HEK293 (cell line): ENCODE data around the gene MYLK4.

Experiments
- GLIS1 ChIP-seq: fragments of 450-650 bp; formaldehyde crosslinking; IDR thresholded peaks from 2 replicates; pipeline ENCODE4 v1.5.1; 2016; ENCODE audit warnings: missing biosample characterization, missing genetic modification characterization
- IKZF3 ChIP-seq: fragments of 450-650 bp; IDR thresholded peaks from 2 replicates; pipeline ENCODE4 v1.5.0; 2018; ENCODE audit warnings: missing biosample characterization, mild to moderate bottlenecking, missing genetic modification characterization, moderate library complexity
- KLF10 ChIP-seq: fragments of 450-650 bp; IDR thresholded peaks from 2 replicates; pipeline ENCODE4 v1.5.1; 2018; ENCODE audit warnings: missing biosample characterization, mild to moderate bottlenecking, missing genetic modification characterization
- KLF8 ChIP-seq: fragments of 450-650 bp; formaldehyde crosslinking; IDR thresholded peaks from 2 replicates; pipeline ENCODE4 v1.5.1; 2016; ENCODE audit warnings: missing biosample characterization, missing genetic modification characterization
- MYNN ChIP-seq: fragments of 450-650 bp; formaldehyde crosslinking; IDR thresholded peaks from 2 replicates; pipeline ENCODE4 v1.5.1; 2016; ENCODE audit warnings: missing biosample characterization, missing genetic modification characterization, borderline replicate concordance
- MZF1 ChIP-seq: fragments of 450-650 bp; formaldehyde crosslinking; IDR thresholded peaks from 2 replicates; pipeline ENCODE4 v1.5.1; 2017; ENCODE audit warnings: missing biosample characterization, missing genetic modification characterization, borderline replicate concordance
- YY1 ChIP-seq: fragments of 450-650 bp; formaldehyde crosslinking; IDR thresholded peaks from 2 replicates; pipeline ENCODE4 v1.5.1; 2018; ENCODE audit warnings: missing biosample characterization, missing genetic modification characterization
- ZBTB21 ChIP-seq: fragments of 450-650 bp; formaldehyde crosslinking; IDR thresholded peaks from 2 replicates; pipeline ENCODE4 v1.5.1; 2017; ENCODE audit warnings: missing biosample characterization, missing genetic modification characterization
- ZBTB8A ChIP-seq: fragments of 450-650 bp; formaldehyde crosslinking; IDR thresholded peaks from 2 replicates; pipeline ENCODE4 v1.5.1; 2016; ENCODE audit warnings: missing biosample characterization, missing genetic modification characterization
- ZEB2 ChIP-seq: fragments of 450-650 bp; formaldehyde crosslinking; IDR thresholded peaks from 2 replicates; pipeline ENCODE4 v1.5.1; 2016; ENCODE audit warnings: missing biosample characterization, missing genetic modification characterization
- ZFP69B ChIP-seq: fragments of 450-650 bp; formaldehyde crosslinking; IDR thresholded peaks from 2 replicates; pipeline ENCODE4 v1.5.1; 2016; ENCODE audit warnings: missing biosample characterization, missing genetic modification characterization
- ZNF2 ChIP-seq: fragments of 450-650 bp; formaldehyde crosslinking; IDR thresholded peaks from 2 replicates; pipeline ENCODE4 v1.5.1; 2016; ENCODE audit warnings: missing biosample characterization, missing genetic modification characterization
- ZNF248 ChIP-seq: fragments of 450-650 bp; formaldehyde crosslinking; IDR thresholded peaks from 2 replicates; pipeline ENCODE4 v1.5.1; 2017; ENCODE audit warnings: missing biosample characterization, missing genetic modification characterization
- ZNF292 ChIP-seq: fragments of 450-650 bp; formaldehyde crosslinking; IDR thresholded peaks from 2 replicates; pipeline ENCODE4 v1.5.1; 2016; ENCODE audit warnings: low read depth, missing biosample characterization, missing genetic modification characterization, borderline replicate concordance
- ZNF394 ChIP-seq: fragments of 450-650 bp; formaldehyde crosslinking; IDR thresholded peaks from 2 replicates; pipeline ENCODE4 v1.5.1; 2016; ENCODE audit warnings: missing biosample characterization, missing genetic modification characterization, mild to moderate bottlenecking, moderate library complexity, borderline replicate concordance
- ZNF510 ChIP-seq: fragments of 450-650 bp; formaldehyde crosslinking; IDR thresholded peaks from 2 replicates; pipeline ENCODE4 v1.5.1; 2018; ENCODE audit warnings: mild to moderate bottlenecking, missing genetic modification characterization, missing biosample characterization; ENCODE audit not compliant: insufficient replicate concordance
- ZNF654 ChIP-seq: fragments of 450-650 bp; formaldehyde crosslinking; IDR thresholded peaks from 2 replicates; pipeline ENCODE4 v1.5.1; 2016; ENCODE audit warnings: low read depth, missing biosample characterization, missing genetic modification characterization
- ZNF660 ChIP-seq: fragments of 450-650 bp; IDR thresholded peaks from 2 replicates; pipeline ENCODE4 v1.5.1; 2018; ENCODE audit warnings: missing biosample characterization, mild to moderate bottlenecking, missing genetic modification characterization
- ZNF701 ChIP-seq: fragments of 450-650 bp; formaldehyde crosslinking; IDR thresholded peaks from 2 replicates; pipeline ENCODE4 v1.5.1; 2016; ENCODE audit warnings: missing biosample characterization, missing genetic modification characterization
- ZNF837 ChIP-seq: fragments of 450-650 bp; formaldehyde crosslinking; IDR thresholded peaks from 2 replicates; pipeline ENCODE4 v1.5.1; 2016; ENCODE audit warnings: missing biosample characterization, missing genetic modification characterization
- ZXDB ChIP-seq: fragments of 450-650 bp; formaldehyde crosslinking; IDR thresholded peaks from 2 replicates; pipeline ENCODE4 v1.5.1; 2016; ENCODE audit warnings: missing biosample characterization, missing genetic modification characterization
- TF ChIP-seq, protein P1 (sequence below): fragments of 450-650 bp; formaldehyde crosslinking; optimal IDR thresholded peaks from 2 replicates; pipeline ENCODE3; 2016; ENCODE audit warnings: missing biosample characterization, mild to moderate bottlenecking, missing genetic modification characterization
- TF ChIP-seq, protein P2 (sequence below): fragments of 450-650 bp; formaldehyde crosslinking; IDR thresholded peaks from 2 replicates; pipeline ENCODE4 v1.5.1; 2016; ENCODE audit warnings: missing biosample characterization, missing genetic modification characterization
- TF ChIP-seq, protein P3 (sequence below): fragments of 450-650 bp; formaldehyde crosslinking; IDR thresholded peaks from 2 replicates; pipeline ENCODE4 v1.5.1; 2016; ENCODE audit warnings: missing biosample characterization, missing genetic modification characterization
- TF ChIP-seq, protein P4 (sequence below): fragments of 450-650 bp; formaldehyde crosslinking; IDR thresholded peaks from 2 replicates; pipeline ENCODE4 v1.5.1; 2016; ENCODE audit warnings: missing biosample characterization, missing genetic modification characterization
- TF ChIP-seq, protein P5 (sequence below): fragments of 450-650 bp; formaldehyde crosslinking; IDR thresholded peaks from 2 replicates; pipeline ENCODE4 v1.5.1; 2016; ENCODE audit warnings: missing biosample characterization, missing genetic modification characterization
- TF ChIP-seq, protein P6 (sequence below): IDR thresholded peaks from 2 replicates; pipeline ENCODE4 v1.6.1; 2011; ENCODE audit warnings: mild to moderate bottlenecking, low read depth, low read length, borderline replicate concordance

MYLK4 gene

DNA sequence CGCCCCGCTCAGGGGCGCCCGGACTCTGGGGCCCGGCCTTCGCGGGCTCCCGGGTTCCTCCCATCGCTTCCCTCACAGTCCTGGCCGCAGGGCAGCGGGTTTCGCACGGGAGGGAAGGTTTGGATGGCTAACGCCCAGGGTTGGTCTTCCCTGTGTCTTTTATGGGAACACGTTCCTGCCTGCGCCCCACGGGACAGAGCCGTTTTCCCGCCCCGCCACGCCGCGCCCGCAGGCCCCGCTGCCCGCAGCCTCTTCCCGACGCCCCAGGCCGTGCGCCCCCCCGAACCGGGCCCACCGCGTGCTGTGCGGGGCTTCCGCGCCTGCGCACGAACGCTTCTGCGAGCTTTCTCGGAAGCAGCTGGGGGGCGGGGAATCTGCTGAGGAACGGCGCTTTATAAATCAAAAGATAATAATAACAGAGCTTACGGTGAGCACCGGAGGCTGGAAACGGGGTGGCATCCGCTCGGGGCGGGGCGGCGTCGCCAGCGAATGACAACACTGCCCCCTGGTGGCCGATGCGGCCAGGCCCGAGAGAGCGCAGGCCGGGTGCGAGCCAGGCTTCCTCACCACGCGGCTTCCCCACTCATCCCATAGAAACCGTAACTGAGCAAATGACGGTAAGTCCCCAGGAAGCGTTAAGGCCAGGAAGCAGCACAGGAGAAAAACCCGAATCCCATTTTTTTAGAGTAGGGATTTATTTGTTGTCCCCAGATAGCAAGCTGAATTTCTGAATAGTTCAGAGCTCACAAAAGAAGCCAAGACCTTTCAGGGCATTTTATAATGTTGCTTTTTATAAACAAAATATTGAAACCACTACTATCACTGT is 116.4 kb downstream of the MYLK4 start (continued):
- TF ChIP-seq MZF1 (peak; percentile 81), ZNF248 (no peak), ZNF2 (tag by site-specific recombination) (peak; percentile 79), ZFP69B (tag by site-specific recombination) (peak; percentile 91), GLIS1 (peak; percentile 47; the same call in 1 of the 2 replicates), IKZF3 (tag by site-specific recombination) (peak; percentile 49), ZNF510 (no peak), MYNN (tag by site-specific recombination) (no peak), ZNF292 (tag by site-specific recombination) (no peak), YY1 (tag by site-specific recombination) (peak; percentile 32; the same call in 1 of the 2 replicates), ZEB2 (tag by site-specific recombination) (peak; percentile 98), ZBTB21 (tag by site-specific recombination) (peak; percentile 39; the same call in 1 of the 2 replicates), KLF10 (tag by site-specific recombination) (peak; percentile 78), ZXDB (tag by site-specific recombination) (peak; percentile 57; the same call in 1 of the 2 replicates), ZNF660 (tag by site-specific recombination) (no peak), ZNF837 (no peak), ZNF394 (peak; percentile 69; the same call in 1 of the 2 replicates), KLF8 (tag by site-specific recombination) (peak; percentile 86), ZBTB8A (tag by site-specific recombination) (peak; percentile 93), ZNF701 (tag by site-specific recombination) (no peak), ZNF654 (tag by site-specific recombination) (peak; percentile 92)
- TF ChIP-seq, protein P1, sequence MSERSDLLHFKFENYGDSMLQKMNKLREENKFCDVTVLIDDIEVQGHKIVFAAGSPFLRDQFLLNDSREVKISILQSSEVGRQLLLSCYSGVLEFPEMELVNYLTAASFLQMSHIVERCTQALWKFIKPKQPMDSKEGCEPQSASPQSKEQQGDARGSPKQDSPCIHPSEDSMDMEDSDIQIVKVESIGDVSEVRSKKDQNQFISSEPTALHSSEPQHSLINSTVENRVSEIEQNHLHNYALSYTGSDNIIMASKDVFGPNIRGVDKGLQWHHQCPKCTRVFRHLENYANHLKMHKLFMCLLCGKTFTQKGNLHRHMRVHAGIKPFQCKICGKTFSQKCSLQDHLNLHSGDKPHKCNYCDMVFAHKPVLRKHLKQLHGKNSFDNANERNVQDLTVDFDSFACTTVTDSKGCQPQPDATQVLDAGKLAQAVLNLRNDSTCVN (tag by site-specific recombination): peak; percentile 52
- TF ChIP-seq, protein P2, sequence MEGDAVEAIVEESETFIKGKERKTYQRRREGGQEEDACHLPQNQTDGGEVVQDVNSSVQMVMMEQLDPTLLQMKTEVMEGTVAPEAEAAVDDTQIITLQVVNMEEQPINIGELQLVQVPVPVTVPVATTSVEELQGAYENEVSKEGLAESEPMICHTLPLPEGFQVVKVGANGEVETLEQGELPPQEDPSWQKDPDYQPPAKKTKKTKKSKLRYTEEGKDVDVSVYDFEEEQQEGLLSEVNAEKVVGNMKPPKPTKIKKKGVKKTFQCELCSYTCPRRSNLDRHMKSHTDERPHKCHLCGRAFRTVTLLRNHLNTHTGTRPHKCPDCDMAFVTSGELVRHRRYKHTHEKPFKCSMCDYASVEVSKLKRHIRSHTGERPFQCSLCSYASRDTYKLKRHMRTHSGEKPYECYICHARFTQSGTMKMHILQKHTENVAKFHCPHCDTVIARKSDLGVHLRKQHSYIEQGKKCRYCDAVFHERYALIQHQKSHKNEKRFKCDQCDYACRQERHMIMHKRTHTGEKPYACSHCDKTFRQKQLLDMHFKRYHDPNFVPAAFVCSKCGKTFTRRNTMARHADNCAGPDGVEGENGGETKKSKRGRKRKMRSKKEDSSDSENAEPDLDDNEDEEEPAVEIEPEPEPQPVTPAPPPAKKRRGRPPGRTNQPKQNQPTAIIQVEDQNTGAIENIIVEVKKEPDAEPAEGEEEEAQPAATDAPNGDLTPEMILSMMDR (tag by site-specific recombination): peak; percentile 97
- TF ChIP-seq, protein P3, sequence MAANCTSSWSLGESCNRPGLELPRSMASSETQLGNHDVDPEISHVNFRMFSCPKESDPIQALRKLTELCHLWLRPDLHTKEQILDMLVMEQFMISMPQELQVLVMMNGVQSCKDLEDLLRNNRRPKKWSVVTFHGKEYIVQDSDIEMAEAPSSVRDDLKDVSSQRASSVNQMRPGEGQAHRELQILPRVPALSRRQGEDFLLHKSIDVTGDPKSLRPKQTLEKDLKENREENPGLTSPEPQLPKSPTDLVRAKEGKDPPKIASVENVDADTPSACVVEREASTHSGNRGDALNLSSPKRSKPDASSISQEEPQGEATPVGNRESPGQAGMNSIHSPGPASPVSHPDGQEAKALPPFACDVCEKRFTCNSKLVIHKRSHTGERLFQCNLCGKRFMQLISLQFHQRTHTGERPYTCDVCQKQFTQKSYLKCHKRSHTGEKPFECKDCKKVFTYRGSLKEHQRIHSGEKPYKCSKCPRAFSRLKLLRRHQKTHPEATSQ (tag by site-specific recombination): peak; percentile 37; the same call in 1 of the 2 replicates
- TF ChIP-seq, protein P4, sequence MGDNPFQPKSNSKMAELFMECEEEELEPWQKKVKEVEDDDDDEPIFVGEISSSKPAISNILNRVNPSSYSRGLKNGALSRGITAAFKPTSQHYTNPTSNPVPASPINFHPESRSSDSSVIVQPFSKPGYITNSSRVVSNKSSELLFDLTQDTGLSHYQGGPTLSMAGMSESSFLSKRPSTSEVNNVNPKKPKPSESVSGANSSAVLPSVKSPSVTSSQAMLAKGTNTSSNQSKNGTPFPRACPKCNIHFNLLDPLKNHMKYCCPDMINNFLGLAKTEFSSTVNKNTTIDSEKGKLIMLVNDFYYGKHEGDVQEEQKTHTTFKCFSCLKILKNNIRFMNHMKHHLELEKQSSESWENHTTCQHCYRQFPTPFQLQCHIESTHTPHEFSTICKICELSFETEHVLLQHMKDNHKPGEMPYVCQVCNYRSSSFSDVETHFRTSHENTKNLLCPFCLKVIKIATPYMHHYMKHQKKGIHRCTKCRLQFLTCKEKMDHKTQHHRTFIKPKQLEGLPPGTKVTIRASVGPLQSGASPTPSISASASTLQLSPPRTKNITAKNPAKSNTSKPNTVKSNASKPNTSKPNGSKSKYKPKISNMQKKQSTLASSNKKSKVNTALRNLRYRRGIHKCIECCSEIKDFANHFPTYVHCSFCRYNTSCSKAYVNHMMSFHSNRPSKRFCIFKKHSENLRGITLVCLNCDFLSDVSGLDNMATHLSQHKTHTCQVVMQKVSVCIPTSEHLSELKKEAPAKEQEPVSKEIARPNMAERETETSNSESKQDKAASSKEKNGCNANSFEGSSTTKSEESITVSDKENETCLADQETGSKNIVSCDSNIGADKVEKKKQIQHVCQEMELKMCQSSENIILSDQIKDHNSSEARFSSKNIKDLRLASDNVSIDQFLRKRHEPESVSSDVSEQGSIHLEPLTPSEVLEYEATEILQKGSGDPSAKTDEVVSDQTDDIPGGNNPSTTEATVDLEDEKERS (tag by site-specific recombination): 0 out of 2 replicates have a peak, but pooled peaks have one; percentile 31
- TF ChIP-seq, protein P5, sequence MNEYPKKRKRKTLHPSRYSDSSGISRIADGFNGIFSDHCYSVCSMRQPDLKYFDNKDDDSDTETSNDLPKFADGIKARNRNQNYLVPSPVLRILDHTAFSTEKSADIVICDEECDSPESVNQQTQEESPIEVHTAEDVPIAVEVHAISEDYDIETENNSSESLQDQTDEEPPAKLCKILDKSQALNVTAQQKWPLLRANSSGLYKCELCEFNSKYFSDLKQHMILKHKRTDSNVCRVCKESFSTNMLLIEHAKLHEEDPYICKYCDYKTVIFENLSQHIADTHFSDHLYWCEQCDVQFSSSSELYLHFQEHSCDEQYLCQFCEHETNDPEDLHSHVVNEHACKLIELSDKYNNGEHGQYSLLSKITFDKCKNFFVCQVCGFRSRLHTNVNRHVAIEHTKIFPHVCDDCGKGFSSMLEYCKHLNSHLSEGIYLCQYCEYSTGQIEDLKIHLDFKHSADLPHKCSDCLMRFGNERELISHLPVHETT (tag by site-specific recombination): no peak
- TF ChIP-seq, protein P6, sequence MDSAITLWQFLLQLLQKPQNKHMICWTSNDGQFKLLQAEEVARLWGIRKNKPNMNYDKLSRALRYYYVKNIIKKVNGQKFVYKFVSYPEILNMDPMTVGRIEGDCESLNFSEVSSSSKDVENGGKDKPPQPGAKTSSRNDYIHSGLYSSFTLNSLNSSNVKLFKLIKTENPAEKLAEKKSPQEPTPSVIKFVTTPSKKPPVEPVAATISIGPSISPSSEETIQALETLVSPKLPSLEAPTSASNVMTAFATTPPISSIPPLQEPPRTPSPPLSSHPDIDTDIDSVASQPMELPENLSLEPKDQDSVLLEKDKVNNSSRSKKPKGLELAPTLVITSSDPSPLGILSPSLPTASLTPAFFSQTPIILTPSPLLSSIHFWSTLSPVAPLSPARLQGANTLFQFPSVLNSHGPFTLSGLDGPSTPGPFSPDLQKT: no peak
